A549 (cell line): ENCODE measurements around the gene NFKBIE. TPM values are rescaled to one million over a fixed set of nuclear protein-coding genes. Genes with fewer than 3 reads are reported as not detected.
A peak's percentile ranks its signal among the peaks of the same experiment; 100 is the strongest.

Source experiments
- ATAC-seq, 2 experiments: fragments of 200-7000 bp in 1 of 2; fragments of >200 bp in 1 of 2; cut with Nextera tagmentation in 1 of 2; cut with Tn5 transposase in 1 of 2; 3 replicates each; pipeline versions ENCODE4 v1.8.0 to v1.9.1; 2018 to 2020; ENCODE audit warnings: mild to moderate bottlenecking in 1 of 2, moderate library complexity in 1 of 2
- CTCF ChIA-PET: fragments of 300-600 bp; sonication (Branson Sonifier 250); formaldehyde crosslinking; extraction: SDS; loops from one replicate; lab custom pipeline; 2021; ENCODE audit warnings: antibody characterized with exemption, inconsistent platforms; lab: Yijun Ruan, JAX
- POLR2A ChIA-PET: fragments of 350-600 bp; formaldehyde crosslinking; extraction: SDS; loops from one replicate; lab custom pipeline; 2021; ENCODE audit warnings: antibody characterized with exemption, inconsistent platforms; lab: Yijun Ruan, JAX
- DNase-seq, 2 experiments: peaks; one replicate each; pipeline versions ENCODE4 v3.0.0 to v3.0.0-alpha.2; 2011 to 2016; ENCODE audit warnings: low read depth in 1 of 2, low spot score in 1 of 2
- FAIRE-seq: peaks from 2 replicates; lab custom pipeline; 2011; peaks lifted over from hg19 to GRCh38; lab: Jason Lieb, UNC
- H3K27ac ChIP-seq, 2 experiments: fragments of >200 bp; sonication (Bioruptor Twin); formaldehyde crosslinking; 3 replicates each; pipeline ENCODE4 v1.5.1; 2016 to 2017
- H3K4me1 ChIP-seq: fragments of >200 bp; sonication (Bioruptor Twin); formaldehyde crosslinking; 3 replicates; pipeline ENCODE4 v1.6.1; 2016
- H3K4me2 ChIP-seq: fragments of >200 bp; sonication (Bioruptor Twin); formaldehyde crosslinking; 3 replicates; pipeline ENCODE4 v1.6.1; 2016
- H3K4me3 ChIP-seq: fragments of >200 bp; sonication (Bioruptor Twin); formaldehyde crosslinking; 3 replicates; pipeline ENCODE4 v1.5.1; 2016
- H3K9me3 ChIP-seq: fragments of >200 bp; sonication (Bioruptor Twin); formaldehyde crosslinking; 3 replicates; pipeline ENCODE4 v1.6.1; 2016
- CEBPB ChIP-seq, 2 experiments: fragments of >200 bp in 1 of 2; sonication (Bioruptor Twin) in 1 of 2; formaldehyde crosslinking in 1 of 2; IDR thresholded peaks; 2 replicates each; pipeline ENCODE4 v1.6.1; 2012 to 2016
- FOSL2 ChIP-seq, 2 experiments: fragments of 450-650 bp in 1 of 2; fragments of >200 bp in 1 of 2; sonication (Bioruptor Twin) in 1 of 2; formaldehyde crosslinking; IDR thresholded peaks; 2 replicates each; pipeline versions ENCODE4 v1.5.0 to v1.6.1; 2016 to 2020; ENCODE audit warnings: mild to moderate bottlenecking in 1 of 2, moderate library complexity in 1 of 2
- HOXB5 ChIP-seq: fragments of 250-450 bp; sonication (Bioruptor Pico); IDR thresholded peaks from 2 replicates; pipeline ENCODE4 v1.5.0; 2020; ENCODE audit warnings: mild to moderate bottlenecking, moderate library complexity
- JUNB ChIP-seq: fragments of >200 bp; sonication (Bioruptor Twin); formaldehyde crosslinking; IDR thresholded peaks from 2 replicates; pipeline ENCODE4 v1.6.1; 2016
- KDM1A ChIP-seq: fragments of 200-600 bp; sonication (generic); IDR thresholded peaks from 2 replicates; pipeline ENCODE4 v1.6.1; 2016; ENCODE audit warnings: low read depth, mild to moderate bottlenecking
- KDM5A ChIP-seq: fragments of 200-600 bp; sonication (generic); IDR thresholded peaks from 2 replicates; pipeline ENCODE4 v1.6.1; 2016; ENCODE audit warnings: antibody characterized with exemption, mild to moderate bottlenecking
- MAZ ChIP-seq: fragments of 150-350 bp; IDR thresholded peaks from 2 replicates; pipeline ENCODE4 v1.6.1; 2014; ENCODE audit warnings: antibody characterized with exemption, low read depth, low read length, borderline replicate concordance
- MYC ChIP-seq: IDR thresholded peaks from 2 replicates; pipeline ENCODE4 v1.6.1; 2012; ENCODE audit warnings: mild to moderate bottlenecking, inconsistent platforms, low read length, improper control_type of control experiment, borderline replicate concordance
- POLR2AphosphoS2 ChIP-seq: conservative IDR thresholded peaks from 2 replicates; pipeline ENCODE4 v1.6.1; 2012; ENCODE audit warnings: low read length, improper control_type of control experiment, inconsistent platforms
- RAD21 ChIP-seq, 2 experiments: fragments of >200 bp in 1 of 2; sonication (Bioruptor Twin) in 1 of 2; formaldehyde crosslinking in 1 of 2; IDR thresholded peaks in 1 of 2; conservative IDR thresholded peaks in 1 of 2; 2 replicates in 1 of 2; 3 replicates in 1 of 2; pipeline ENCODE4 v1.6.1; 2012 to 2018; ENCODE audit warnings: inconsistent platforms in 1 of 2
- RARB ChIP-seq: fragments of 250-450 bp; sonication (Bioruptor Pico); IDR thresholded peaks from 2 replicates; pipeline ENCODE4 v1.8.0; 2021; ENCODE audit warnings: mild to moderate bottlenecking, moderate library complexity
- RNF2 ChIP-seq: fragments of 200-600 bp; sonication (generic); IDR thresholded peaks from 2 replicates; pipeline ENCODE4 v1.6.1; 2016; ENCODE audit warnings: low read depth, mild to moderate bottlenecking, antibody characterized with exemption, moderate library complexity, borderline replicate concordance
- SMC3 ChIP-seq: fragments of >200 bp; sonication (Bioruptor Twin); formaldehyde crosslinking; IDR thresholded peaks from 3 replicates; pipeline ENCODE4 v1.6.1; 2018; ENCODE audit warnings: inconsistent platforms
- TFCP2L1 ChIP-seq: fragments of 250-450 bp; sonication (Bioruptor Pico); IDR thresholded peaks from 2 replicates; pipeline ENCODE4 v1.5.0; 2021; ENCODE audit warnings: mild to moderate bottlenecking
- ZFP36 ChIP-seq: fragments of 450-650 bp; IDR thresholded peaks from 2 replicates; pipeline ENCODE4 v1.6.1; 2014; ENCODE audit warnings: borderline replicate concordance; ENCODE audit not compliant: partially characterized antibody
- WGBS: methylation state at CpG from one replicate; pipeline ENCODE4 v1.1.6; 2017; ENCODE audit errors: missing lambda C conversion rate; 5-methylcytosine and 5-hydroxymethylcytosine counted together
- polyA plus RNA-seq, 4 experiments: library from polyadenylated mRNA; depleted of rRNA in 3 of 4; stranded (reverse); fragments of >200 nt; fragmentation: RNase III in 1 of 4; extraction: RNeasy Plus Mini Kit Qiagen cat#74134 plus additional on column Dnase treatment in 1 of 4; gene quantifications; 2 replicates in 3 of 4; 3 replicates in 1 of 4; pipeline ENCODE4 v1.2.3, GENCODE V29; 2011 to 2017
- TF ChIP-seq, protein P1 (sequence below): fragments of >200 bp; sonication (Bioruptor Twin); formaldehyde crosslinking; IDR thresholded peaks from 3 replicates; pipeline ENCODE4 v1.5.1; 2016
- TF ChIP-seq, protein P2 (sequence below): fragments of 150-350 bp; IDR thresholded peaks from 2 replicates; pipeline ENCODE4 v1.6.1; 2014; ENCODE audit warnings: low read depth, mild to moderate bottlenecking, low read length
- TF ChIP-seq, protein P3 (sequence below): fragments of >200 bp; sonication (Bioruptor Twin); formaldehyde crosslinking; IDR thresholded peaks from 2 replicates; pipeline ENCODE4 v1.6.1; 2016

The NFKBIE gene
- polyA plus RNA-seq, 2 of the 4 experiments (the other 2 are of a cell fraction): 6.0 to 6.3 TPM

DNA sequence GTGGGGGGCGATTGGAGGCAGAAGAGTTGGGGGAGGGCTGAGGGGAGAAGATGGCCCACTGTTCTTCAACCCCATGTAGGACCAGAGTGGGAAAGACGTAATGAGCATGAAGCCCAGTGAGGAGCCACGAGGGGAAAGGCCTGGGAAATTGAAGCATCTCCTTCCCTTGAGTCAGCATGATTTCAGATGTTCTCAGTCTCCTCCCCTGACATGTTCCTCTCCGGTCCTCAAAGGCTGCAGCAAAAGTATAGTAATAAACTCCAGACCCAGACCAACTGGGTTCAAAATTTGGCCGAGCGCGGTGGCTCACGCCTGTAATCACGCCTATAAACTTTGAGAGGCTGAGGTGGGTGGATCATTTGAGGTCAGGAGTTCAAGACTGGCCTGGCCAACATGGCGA lies 1.9 kb upstream of the NFKBIE start:
- no peak for FAIRE-seq
- ChIA-PET POLR2A (no interaction called here), CTCF (interaction anchor here (0.9 to 6.2 kb wide), 18 partner anchors 11 to 99 kb away, joined by 3 to 181 read pairs (median 8); partner anchors contain the start of genes AARS2, SLC35B2 and SPATS1)

DNA sequence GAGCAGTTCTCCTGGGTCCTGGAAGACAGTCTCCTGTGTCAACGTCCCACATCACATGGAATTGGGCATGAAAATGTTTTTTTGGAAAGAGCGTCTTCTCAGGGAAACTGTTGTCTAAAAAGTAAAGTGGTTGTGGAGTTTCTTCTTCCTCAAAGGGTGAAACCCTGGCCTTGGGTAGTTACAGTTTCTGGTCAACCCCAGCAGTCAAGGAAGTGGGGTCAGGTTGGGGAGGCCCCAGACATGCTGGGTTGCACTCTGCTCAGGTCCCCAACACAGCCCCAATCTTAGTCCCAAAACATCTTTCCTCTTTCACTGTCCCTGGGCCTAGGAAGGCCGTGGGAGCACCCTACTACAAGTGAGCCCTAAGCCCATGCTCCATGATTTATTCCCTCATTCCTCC lies 996 bp upstream of the NFKBIE start:
- 56% methylated on average over 3 of the region's 3 CpGs for WGBS
- TF ChIP-seq RAD21 (conservative IDR thresholded peaks at IDR 0.05 in 1 of 2, IDR thresholded peaks at IDR 0.05 in 1 of 2) (no peak), ZFP36 (no peak), KDM1A (no peak), MAZ (no peak), HOXB5 (no peak), KDM5A (no peak), JUNB (no peak), MYC (no peak), TFCP2L1 (CRISPR knock-in tag) (no peak), POLR2AphosphoS2 (no peak)
- TF ChIP-seq, protein P1, sequence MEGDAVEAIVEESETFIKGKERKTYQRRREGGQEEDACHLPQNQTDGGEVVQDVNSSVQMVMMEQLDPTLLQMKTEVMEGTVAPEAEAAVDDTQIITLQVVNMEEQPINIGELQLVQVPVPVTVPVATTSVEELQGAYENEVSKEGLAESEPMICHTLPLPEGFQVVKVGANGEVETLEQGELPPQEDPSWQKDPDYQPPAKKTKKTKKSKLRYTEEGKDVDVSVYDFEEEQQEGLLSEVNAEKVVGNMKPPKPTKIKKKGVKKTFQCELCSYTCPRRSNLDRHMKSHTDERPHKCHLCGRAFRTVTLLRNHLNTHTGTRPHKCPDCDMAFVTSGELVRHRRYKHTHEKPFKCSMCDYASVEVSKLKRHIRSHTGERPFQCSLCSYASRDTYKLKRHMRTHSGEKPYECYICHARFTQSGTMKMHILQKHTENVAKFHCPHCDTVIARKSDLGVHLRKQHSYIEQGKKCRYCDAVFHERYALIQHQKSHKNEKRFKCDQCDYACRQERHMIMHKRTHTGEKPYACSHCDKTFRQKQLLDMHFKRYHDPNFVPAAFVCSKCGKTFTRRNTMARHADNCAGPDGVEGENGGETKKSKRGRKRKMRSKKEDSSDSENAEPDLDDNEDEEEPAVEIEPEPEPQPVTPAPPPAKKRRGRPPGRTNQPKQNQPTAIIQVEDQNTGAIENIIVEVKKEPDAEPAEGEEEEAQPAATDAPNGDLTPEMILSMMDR: no peak
- TF ChIP-seq, protein P2, sequence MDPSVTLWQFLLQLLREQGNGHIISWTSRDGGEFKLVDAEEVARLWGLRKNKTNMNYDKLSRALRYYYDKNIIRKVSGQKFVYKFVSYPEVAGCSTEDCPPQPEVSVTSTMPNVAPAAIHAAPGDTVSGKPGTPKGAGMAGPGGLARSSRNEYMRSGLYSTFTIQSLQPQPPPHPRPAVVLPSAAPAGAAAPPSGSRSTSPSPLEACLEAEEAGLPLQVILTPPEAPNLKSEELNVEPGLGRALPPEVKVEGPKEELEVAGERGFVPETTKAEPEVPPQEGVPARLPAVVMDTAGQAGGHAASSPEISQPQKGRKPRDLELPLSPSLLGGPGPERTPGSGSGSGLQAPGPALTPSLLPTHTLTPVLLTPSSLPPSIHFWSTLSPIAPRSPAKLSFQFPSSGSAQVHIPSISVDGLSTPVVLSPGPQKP: no peak
- TF ChIP-seq, all 56 proteins: peak for 0
- Histone ChIP-seq H3K4me3 (no peak overlapping the region), H3K9me3 (no peaks in the 10 kb centered on the region), H3K4me2 (no peak overlapping the region), H3K4me1 (peaks cover 23% of the 10 kb centered on the region), H3K27ac (no peak overlapping the region)
- POLR2A ChIA-PET: no interaction called here
- DNase-seq (no peak), FAIRE-seq (no peak), ATAC-seq (no peak)
- CTCF ChIA-PET: interaction anchor here (0.9 to 6.2 kb wide), 14 partner anchors 10 to 93 kb away, joined by 3 to 181 read pairs (median 13); partner anchors contain the start of genes AARS2, SLC35B2 and SPATS1

More for the DNA sequence above, 1.9 kb upstream of the NFKBIE start:
- ATAC-seq: no peak
- 60% methylated on average over 10 of the region's 10 CpGs for WGBS
- Histone ChIP-seq H3K27ac (no peak overlapping the region), H3K4me2 (no peak overlapping the region), H3K9me3 (no peaks in the 10 kb centered on the region), H3K4me1 (peaks cover 23% of the 10 kb centered on the region), H3K4me3 (no peak overlapping the region)
- TF ChIP-seq RARB (CRISPR knock-in tag) (no peak), RNF2 (no peak)
- TF ChIP-seq, protein P3, sequence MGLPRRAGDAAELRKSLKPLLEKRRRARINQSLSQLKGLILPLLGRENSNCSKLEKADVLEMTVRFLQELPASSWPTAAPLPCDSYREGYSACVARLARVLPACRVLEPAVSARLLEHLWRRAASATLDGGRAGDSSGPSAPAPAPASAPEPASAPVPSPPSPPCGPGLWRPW: no peak
- DNase-seq: no peak

DNA sequence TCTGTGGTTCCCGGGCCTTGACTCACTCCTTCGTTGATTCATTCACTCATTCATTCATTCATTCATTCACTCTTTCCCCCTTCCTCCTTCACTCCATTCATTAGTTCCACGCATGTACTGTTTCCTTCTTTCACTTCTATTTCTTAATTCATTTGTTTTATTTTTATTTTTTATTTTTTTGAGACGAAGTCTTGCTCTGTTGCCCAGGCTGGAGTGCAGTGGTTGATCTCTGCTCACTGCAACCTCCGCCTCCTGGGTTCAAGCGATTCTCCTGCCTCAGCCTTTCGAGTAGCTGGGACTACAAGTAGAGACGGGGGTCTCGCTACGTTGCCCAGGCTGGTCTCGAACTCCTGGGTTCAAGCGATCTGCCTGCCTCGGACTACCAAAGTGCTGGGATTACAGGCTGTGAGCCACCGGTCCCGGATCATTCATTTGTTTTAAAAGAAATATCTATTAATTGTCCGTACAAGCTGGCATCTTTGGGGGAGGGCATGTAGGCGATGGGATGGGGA lies 427 bp upstream of the NFKBIE start:
- no peak for FAIRE-seq
- CTCF ChIA-PET: interaction anchor here (3.2 to 6.2 kb wide), 4 partner anchors 20 to 71 kb away, joined by 24 to 181 read pairs (median 34); partner anchors contain the start of gene AARS2
- H3K4me3 ChIP-seq: peak overlapping the region; percentile 81

More for the DNA sequence above, 427 bp upstream of the NFKBIE start:
- Histone ChIP-seq H3K9me3 (no peaks in the 10 kb centered on the region), H3K4me1 (peaks cover 23% of the 10 kb centered on the region), H3K27ac (peak overlapping the region; percentile 33 to 90; a peak in 3 of 6 replicates), H3K4me2 (peak overlapping the region; percentile 97)
- POLR2A ChIA-PET: no interaction called here
- DNase-seq (no peak), ATAC-seq (no peak)
- 72% methylated on average over 17 of the region's 17 CpGs for WGBS
- TF ChIP-seq SMC3 (no peak), RARB (CRISPR knock-in tag) (no peak), FOSL2 (IDR thresholded peaks at IDR 0.05) (no peak), FOSL2 (CRISPR knock-in tag; IDR thresholded peaks at IDR 0.05) (peak; percentile 42), CEBPB (IDR thresholded peaks at IDR 0.05) (no peak)
